DND-41 (cell line): ENCODE results near the gene KRT5.

Experiments
- ATAC-seq: fragments of 200-7000 bp; cut with Tn5 transposase; 3 replicates; pipeline ENCODE4 v1.9.1; 2021; ENCODE audit warnings: low read depth; ENCODE audit not compliant: insufficient read depth
- DNase-seq: peaks from one replicate; pipeline ENCODE4 v3.0.0-alpha.2; 2020
- H2AFZ ChIP-seq: 2 replicates; pipeline ENCODE4 v1.6.0; 2012; ENCODE audit warnings: low read depth, low read length
- H3K27ac ChIP-seq: 2 replicates; pipeline ENCODE4 v1.5.1; 2012; ENCODE audit warnings: low read length, inconsistent platforms
- H3K27me3 ChIP-seq: fragments of 200-600 bp; sonication (generic); 2 replicates; pipeline ENCODE4 v1.6.0; 2012; ENCODE audit warnings: low read length, mild to moderate bottlenecking, inconsistent platforms; ENCODE audit not compliant: insufficient read depth, poor library complexity
- H3K36me3 ChIP-seq: 2 replicates; pipeline ENCODE4 v1.5.1; 2012; ENCODE audit warnings: low read length, inconsistent platforms; ENCODE audit not compliant: insufficient read depth
- H3K4me1 ChIP-seq: 2 replicates; pipeline ENCODE4 v1.5.1; 2012; ENCODE audit warnings: mild to moderate bottlenecking, low read length; ENCODE audit not compliant: insufficient read depth
- H3K4me2 ChIP-seq: 2 replicates; pipeline ENCODE4 v1.6.0; 2012; ENCODE audit warnings: mild to moderate bottlenecking, moderate library complexity, low read length, inconsistent platforms; ENCODE audit not compliant: insufficient read depth
- H3K4me3 ChIP-seq, 2 experiments: fragments of 200-600 bp in 1 of 2; shearing (Covaris generic) in 1 of 2; 2 replicates each; pipeline ENCODE4 v1.5.1; 2012 to 2016; ENCODE audit warnings: inconsistent platforms in 2 of 2, low read length in 2 of 2, mild to moderate bottlenecking in 2 of 2, low read depth in 1 of 2, moderate library complexity in 1 of 2
- H3K79me2 ChIP-seq: 2 replicates; pipeline ENCODE4 v1.6.0; 2012; ENCODE audit warnings: low read length, inconsistent platforms; ENCODE audit not compliant: insufficient read depth
- H3K9ac ChIP-seq: 2 replicates; pipeline ENCODE4 v1.6.0; 2012; ENCODE audit warnings: low read depth, mild to moderate bottlenecking, inconsistent platforms, low read length, moderate library complexity
- H3K9me3 ChIP-seq: 2 replicates; pipeline ENCODE4 v1.5.1; 2012; ENCODE audit warnings: low read length, moderate library complexity, mild to moderate bottlenecking, inconsistent platforms; ENCODE audit not compliant: insufficient read depth, severe bottlenecking
- H4K20me1 ChIP-seq: 2 replicates; pipeline ENCODE4 v1.6.0; 2012; ENCODE audit warnings: low read length; ENCODE audit not compliant: insufficient read depth
- CTCF ChIP-seq: IDR thresholded peaks from 2 replicates; pipeline ENCODE4 v1.5.1; 2012; ENCODE audit warnings: borderline replicate concordance, low read length, moderate library complexity, mild to moderate bottlenecking; ENCODE audit not compliant: poor library complexity, severe bottlenecking; ENCODE audit errors: extremely low read depth
- EZH2 ChIP-seq: IDR thresholded peaks from 3 replicates; pipeline ENCODE4 v1.6.1; 2012; ENCODE audit warnings: borderline replicate concordance, low read depth, mild to moderate bottlenecking, moderate library complexity, low read length, inconsistent platforms; ENCODE audit not compliant: severe bottlenecking

The KRT5 gene

GRCh38 chr12:52541709-52542108 is 21.5 kb upstream of the KRT5 start:
- ATAC-seq (no peak), DNase-seq (no peak)
- no peak for TF ChIP-seq EZH2
- TF ChIP-seq CTCF: no peak
- no peak overlapping the region for H3K27ac ChIP-seq
- no peaks in the 10 kb centered on the region for H3K27me3 ChIP-seq
- no peaks in the 10 kb centered on the region for H3K9me3 ChIP-seq
- no peaks in the 10 kb centered on the region for H3K79me2 ChIP-seq
- no peaks in the 10 kb centered on the region for H4K20me1 ChIP-seq
- no peak overlapping the region for H3K9ac ChIP-seq
- no peak overlapping the region for H3K4me2 ChIP-seq
- H3K4me1 ChIP-seq: no peaks in the 10 kb centered on the region
- no peaks in the 10 kb centered on the region for H3K36me3 ChIP-seq
- no peak overlapping the region for H3K4me3 ChIP-seq
- no peak overlapping the region for H2AFZ ChIP-seq

GRCh38 chr12:52540531-52540930 is 20.3 kb upstream of the KRT5 start:
- DNase-seq (no peak), ATAC-seq (no peak)
- Histone ChIP-seq H3K4me3 (no peak overlapping the region), H3K9me3 (no peaks in the 10 kb centered on the region), H4K20me1 (no peaks in the 10 kb centered on the region), H3K9ac (no peak overlapping the region), H2AFZ (no peak overlapping the region), H3K36me3 (no peaks in the 10 kb centered on the region), H3K27me3 (no peaks in the 10 kb centered on the region), H3K4me1 (no peaks in the 10 kb centered on the region), H3K27ac (no peak overlapping the region), H3K4me2 (no peak overlapping the region), H3K79me2 (no peaks in the 10 kb centered on the region)
- TF ChIP-seq EZH2 (no peak), CTCF (no peak)

- no peak for DNase-seq
- no peak overlapping the region for H3K27ac ChIP-seq
These were observed 19.6 kb upstream of the KRT5 start for GRCh38 chr12:52539821-52540173.

More at GRCh38 chr12:52539821-52540173, 19.6 kb upstream of the KRT5 start:
- Histone ChIP-seq H3K9me3 (no peaks in the 10 kb centered on the region), H4K20me1 (no peaks in the 10 kb centered on the region), H3K27me3 (no peaks in the 10 kb centered on the region), H3K9ac (no peak overlapping the region), H2AFZ (no peak overlapping the region), H3K4me3 (no peak overlapping the region), H3K4me1 (no peaks in the 10 kb centered on the region), H3K79me2 (no peaks in the 10 kb centered on the region), H3K4me2 (no peak overlapping the region), H3K36me3 (no peaks in the 10 kb centered on the region)
- ATAC-seq: no peak
- TF ChIP-seq EZH2: no peak
- TF ChIP-seq CTCF: no peak
